ENCODE data around the gene ZNF516.

The ZNF516 gene

GRCh38 chr18:76524477-76524876, 29.4 kb upstream of the ZNF516 start:
- Histone ChIP-seq H3K27me3 (ENCODE audit: control insufficient read depth in 1 of 2, insufficient read depth in 2 of 2, low read length in 2 of 2) (peaks cover 0 to 5% of the 10 kb centered on the region in 2 donors), H3K4me1 (ENCODE audit: insufficient read depth, low read length) (peaks cover 11% of the 10 kb centered on the region), H3K9ac (ENCODE audit: low read length) (no peak overlapping the region), H3K27ac (ENCODE audit: low read depth, low read length) (no peak overlapping the region), H3K9me3 (ENCODE audit: low read length) (no peaks in the 10 kb centered on the region), H3K36me3 (ENCODE audit: insufficient read depth, low read length) (no peaks in the 10 kb centered on the region), H3K4me3 (ENCODE audit: low read depth in 1 of 2, low read length in 2 of 2) (no peak overlapping the region)

- Histone ChIP-seq H3K36me3 (ENCODE audit: insufficient read depth, low read length) (no peaks in the 10 kb centered on the region), H3K9me3 (ENCODE audit: low read length) (no peaks in the 10 kb centered on the region), H3K27ac (ENCODE audit: low read depth, low read length) (no peak overlapping the region), H3K4me3 (ENCODE audit: low read depth in 1 of 2, low read length in 2 of 2) (no peak overlapping the region), H3K9ac (ENCODE audit: low read length) (no peak overlapping the region), H3K27me3 (ENCODE audit: control insufficient read depth in 1 of 2, insufficient read depth in 2 of 2, low read length in 2 of 2) (no peaks in the 10 kb centered on the region), H3K4me1 (ENCODE audit: insufficient read depth, low read length) (peaks cover 3% of the 10 kb centered on the region)
Measured at GRCh38 chr18:76522551-76522950, 27.5 kb upstream of the ZNF516 start.

- Histone ChIP-seq H3K27ac (ENCODE audit: low read depth, low read length) (no peak overlapping the region), H3K27me3 (ENCODE audit: control insufficient read depth in 1 of 2, insufficient read depth in 2 of 2, low read length in 2 of 2) (no peaks in the 10 kb centered on the region), H3K9ac (ENCODE audit: low read length) (no peak overlapping the region), H3K4me3 (ENCODE audit: low read depth in 1 of 2, low read length in 2 of 2) (no peak overlapping the region), H3K36me3 (ENCODE audit: insufficient read depth, low read length) (no peaks in the 10 kb centered on the region), H3K4me1 (ENCODE audit: insufficient read depth, low read length) (peaks cover 3% of the 10 kb centered on the region), H3K9me3 (ENCODE audit: low read length) (no peaks in the 10 kb centered on the region)
Measured at GRCh38 chr18:76522122-76522503, 27.1 kb upstream of the ZNF516 start.

- H3K36me3 ChIP-seq (ENCODE audit: insufficient read depth, low read length), result no peaks in the 10 kb centered on the region
- H3K27me3 ChIP-seq (ENCODE audit: control insufficient read depth in 1 of 2, insufficient read depth in 2 of 2, low read length in 2 of 2), result no peaks in the 10 kb centered on the region
- no peak overlapping the region for H3K4me3 ChIP-seq (ENCODE audit: low read depth in 1 of 2, low read length in 2 of 2)
- no peak overlapping the region for H3K9ac ChIP-seq (ENCODE audit: low read length)
- no peak overlapping the region for H3K27ac ChIP-seq (ENCODE audit: low read depth, low read length)
- H3K4me1 ChIP-seq (ENCODE audit: insufficient read depth, low read length), result peaks cover 3% of the 10 kb centered on the region
- no peaks in the 10 kb centered on the region for H3K9me3 ChIP-seq (ENCODE audit: low read length)
Measured at GRCh38 chr18:76521417-76522121, 26.5 kb upstream of the ZNF516 start.

- Histone ChIP-seq H3K4me1 (ENCODE audit: insufficient read depth, low read length) (peaks cover 3% of the 10 kb centered on the region), H3K9ac (ENCODE audit: low read length) (no peak overlapping the region), H3K27ac (ENCODE audit: low read depth, low read length) (no peak overlapping the region), H3K27me3 (ENCODE audit: control insufficient read depth in 1 of 2, insufficient read depth in 2 of 2, low read length in 2 of 2) (no peaks in the 10 kb centered on the region), H3K9me3 (ENCODE audit: low read length) (no peaks in the 10 kb centered on the region), H3K4me3 (ENCODE audit: low read depth in 1 of 2, low read length in 2 of 2) (peak overlapping the region in 1 of 2 donors; percentile 39), H3K36me3 (ENCODE audit: insufficient read depth, low read length) (no peaks in the 10 kb centered on the region)
Measured at GRCh38 chr18:76518860-76519538, 24.0 kb upstream of the ZNF516 start.

GRCh38 chr18:76518123-76518859, 23.2 kb upstream of the ZNF516 start:
- peaks cover 3% of the 10 kb centered on the region for H3K4me1 ChIP-seq (ENCODE audit: insufficient read depth, low read length)
- peak overlapping the region in 1 of 2 donors; percentile 39 for H3K4me3 ChIP-seq (ENCODE audit: low read depth in 1 of 2, low read length in 2 of 2)
- H3K27me3 ChIP-seq (ENCODE audit: control insufficient read depth in 1 of 2, insufficient read depth in 2 of 2, low read length in 2 of 2), result no peaks in the 10 kb centered on the region
- H3K36me3 ChIP-seq (ENCODE audit: insufficient read depth, low read length), result no peaks in the 10 kb centered on the region
- H3K9ac ChIP-seq (ENCODE audit: low read length), result no peak overlapping the region
- no peaks in the 10 kb centered on the region for H3K9me3 ChIP-seq (ENCODE audit: low read length)
- H3K27ac ChIP-seq (ENCODE audit: low read depth, low read length), result peak overlapping the region; percentile 50

GRCh38 chr18:76515576-76515975, 20.5 kb upstream of the ZNF516 start:
- Histone ChIP-seq H3K27ac (ENCODE audit: low read depth, low read length) (no peak overlapping the region), H3K27me3 (ENCODE audit: control insufficient read depth in 1 of 2, insufficient read depth in 2 of 2, low read length in 2 of 2) (no peaks in the 10 kb centered on the region), H3K9me3 (ENCODE audit: low read length) (no peaks in the 10 kb centered on the region), H3K4me3 (ENCODE audit: low read depth in 1 of 2, low read length in 2 of 2) (no peak overlapping the region), H3K36me3 (ENCODE audit: insufficient read depth, low read length) (no peaks in the 10 kb centered on the region), H3K4me1 (ENCODE audit: insufficient read depth, low read length) (peaks cover 3% of the 10 kb centered on the region), H3K9ac (ENCODE audit: low read length) (no peak overlapping the region)

GRCh38 chr18:76514573-76514972, 19.5 kb upstream of the ZNF516 start:
- H3K27me3 ChIP-seq (ENCODE audit: control insufficient read depth in 1 of 2, insufficient read depth in 2 of 2, low read length in 2 of 2), result no peaks in the 10 kb centered on the region
- no peak overlapping the region for H3K4me3 ChIP-seq (ENCODE audit: low read depth in 1 of 2, low read length in 2 of 2)
- H3K27ac ChIP-seq (ENCODE audit: low read depth, low read length), result no peak overlapping the region
- H3K9me3 ChIP-seq (ENCODE audit: low read length), result no peaks in the 10 kb centered on the region
- H3K36me3 ChIP-seq (ENCODE audit: insufficient read depth, low read length), result no peaks in the 10 kb centered on the region
- H3K4me1 ChIP-seq (ENCODE audit: insufficient read depth, low read length), result peaks cover 3% of the 10 kb centered on the region
- no peak overlapping the region for H3K9ac ChIP-seq (ENCODE audit: low read length)

GRCh38 chr18:76507830-76508385, 12.9 kb upstream of the ZNF516 start:
- Histone ChIP-seq H3K4me1 (ENCODE audit: insufficient read depth, low read length) (no peaks in the 10 kb centered on the region), H3K27ac (ENCODE audit: low read depth, low read length) (no peak overlapping the region), H3K4me3 (ENCODE audit: low read depth in 1 of 2, low read length in 2 of 2) (no peak overlapping the region), H3K9me3 (ENCODE audit: low read length) (no peaks in the 10 kb centered on the region), H3K27me3 (ENCODE audit: control insufficient read depth in 1 of 2, insufficient read depth in 2 of 2, low read length in 2 of 2) (no peaks in the 10 kb centered on the region), H3K9ac (ENCODE audit: low read length) (no peak overlapping the region), H3K36me3 (ENCODE audit: insufficient read depth, low read length) (no peaks in the 10 kb centered on the region)

- Histone ChIP-seq H3K27me3 (ENCODE audit: control insufficient read depth in 1 of 2, insufficient read depth in 2 of 2, low read length in 2 of 2) (no peaks in the 10 kb centered on the region), H3K4me1 (ENCODE audit: insufficient read depth, low read length) (no peaks in the 10 kb centered on the region), H3K27ac (ENCODE audit: low read depth, low read length) (no peak overlapping the region), H3K4me3 (ENCODE audit: low read depth in 1 of 2, low read length in 2 of 2) (no peak overlapping the region), H3K9me3 (ENCODE audit: low read length) (no peaks in the 10 kb centered on the region), H3K36me3 (ENCODE audit: insufficient read depth, low read length) (no peaks in the 10 kb centered on the region), H3K9ac (ENCODE audit: low read length) (no peak overlapping the region)
Measured at GRCh38 chr18:76506974-76507764, 12.1 kb upstream of the ZNF516 start.

GRCh38 chr18:76506395-76506794, 11.4 kb upstream of the ZNF516 start:
- Histone ChIP-seq H3K27ac (ENCODE audit: low read depth, low read length) (no peak overlapping the region), H3K27me3 (ENCODE audit: control insufficient read depth in 1 of 2, insufficient read depth in 2 of 2, low read length in 2 of 2) (no peaks in the 10 kb centered on the region), H3K4me3 (ENCODE audit: low read depth in 1 of 2, low read length in 2 of 2) (no peak overlapping the region), H3K9me3 (ENCODE audit: low read length) (no peaks in the 10 kb centered on the region), H3K9ac (ENCODE audit: low read length) (no peak overlapping the region), H3K36me3 (ENCODE audit: insufficient read depth, low read length) (no peaks in the 10 kb centered on the region), H3K4me1 (ENCODE audit: insufficient read depth, low read length) (no peaks in the 10 kb centered on the region)
